Measurements from ENCODE around the gene OR13A1. TPM values are rescaled to one million over a fixed set of nuclear protein-coding genes. Genes with fewer than 3 reads are reported as not detected.
"Not testable (repeated sequence)": the region's sequence is repeated elsewhere in the genome, so short reads cannot be mapped to it uniquely, and the experiment has no call there.

The OR13A1 gene, protein sequence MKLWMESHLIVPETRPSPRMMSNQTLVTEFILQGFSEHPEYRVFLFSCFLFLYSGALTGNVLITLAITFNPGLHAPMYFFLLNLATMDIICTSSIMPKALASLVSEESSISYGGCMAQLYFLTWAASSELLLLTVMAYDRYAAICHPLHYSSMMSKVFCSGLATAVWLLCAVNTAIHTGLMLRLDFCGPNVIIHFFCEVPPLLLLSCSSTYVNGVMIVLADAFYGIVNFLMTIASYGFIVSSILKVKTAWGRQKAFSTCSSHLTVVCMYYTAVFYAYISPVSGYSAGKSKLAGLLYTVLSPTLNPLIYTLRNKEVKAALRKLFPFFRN
- not detected in 2 replicates for total RNA-seq

DNA sequence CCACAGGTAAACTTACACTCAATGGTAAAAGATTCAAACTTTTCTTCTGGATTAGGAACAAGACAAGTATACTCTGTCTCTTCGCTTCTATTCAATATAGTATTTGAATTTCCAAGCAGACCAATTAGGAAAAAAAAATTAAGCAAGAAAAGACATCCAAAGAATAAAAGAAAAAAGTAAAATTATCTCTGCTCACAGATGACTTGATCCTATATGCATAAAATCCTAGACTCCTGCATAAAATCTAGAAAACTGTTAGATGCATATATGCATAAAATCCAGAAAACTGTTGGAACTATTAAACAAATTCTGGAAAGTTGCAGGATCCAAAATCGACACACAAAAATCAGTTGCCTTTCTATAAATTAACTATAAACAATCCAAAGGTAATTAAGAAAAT is at the start of gene OR13A1:
Gene OR13A1 (minus strand): TSS at position 101 of the 400 bp plus-strand sequence. CDS start 11,186 bp downstream, outside the sequence.
- H3K27me3 Mint-ChIP-seq (ENCODE audit: insufficient read depth) = peaks cover 38% of the 10 kb centered on the region
- H3K27ac Mint-ChIP-seq = no peak within 1 kb of the TSS
- H3K4me1 Mint-ChIP-seq (ENCODE audit: low read depth) = no peaks in the 10 kb centered on the region
- no peak for DNase-seq (ENCODE audit: low spot score)
- H3K4me3 Mint-ChIP-seq = no peak within 1 kb of the TSS
- H3K36me3 Mint-ChIP-seq (ENCODE audit: low read depth) = no peaks in the 10 kb centered on the region
- intact Hi-C loops (cut with micrococcal nuclease) = no loop called here
- H3K9me3 Mint-ChIP-seq = peaks cover 24% of the 10 kb centered on the region

DNA sequence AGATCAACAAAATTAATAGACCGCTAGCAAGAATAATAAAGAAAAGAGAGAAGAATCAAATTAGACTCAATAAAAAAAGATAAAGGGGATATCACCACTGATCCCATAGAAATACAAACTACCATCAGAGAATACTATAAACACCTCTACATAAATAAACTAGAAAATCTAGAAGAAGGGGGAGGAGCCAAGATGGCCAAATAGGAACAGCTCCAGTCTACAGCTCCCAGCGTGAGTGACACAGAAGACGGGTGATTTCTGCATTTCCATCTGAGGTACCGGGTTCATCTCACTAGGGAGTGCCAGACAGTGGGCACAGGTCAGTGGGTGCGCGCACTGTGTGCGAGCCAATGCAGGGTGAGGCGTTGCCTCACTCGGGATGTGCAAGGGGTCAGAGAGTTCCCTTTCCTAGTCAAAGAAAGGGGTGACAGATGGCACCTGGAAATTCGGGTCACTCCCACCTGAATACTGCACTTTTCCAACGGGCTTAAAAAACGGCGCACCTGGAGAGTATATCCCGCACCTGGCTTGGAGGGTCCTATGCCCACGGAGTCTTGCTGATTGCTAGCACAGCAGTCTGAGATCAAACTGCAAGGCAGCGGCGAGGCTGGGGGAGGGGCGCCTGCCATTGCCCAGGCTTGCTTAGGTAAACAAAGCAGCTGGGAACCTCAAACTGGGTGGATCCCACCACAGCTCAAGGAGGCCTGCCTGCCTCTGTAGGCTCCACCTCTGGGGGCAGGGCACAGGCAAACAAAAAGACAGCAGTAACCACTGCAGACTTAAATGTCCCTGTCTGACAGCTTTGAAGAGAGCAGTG is 46.8 kb upstream of the OR13A1 start:
- DNase-seq (ENCODE audit: low spot score) = peak; percentile 24
- H3K9me3 Mint-ChIP-seq; intact Hi-C loops (cut with micrococcal nuclease); H3K27ac Mint-ChIP-seq; H3K4me3 Mint-ChIP-seq: not testable (repeated sequence)
- Mint-ChIP-seq H3K36me3 (ENCODE audit: low read depth) (peaks cover 10% of the 10 kb centered on the region), H3K27me3 (ENCODE audit: insufficient read depth) (peaks cover 52% of the 10 kb centered on the region), H3K4me1 (ENCODE audit: low read depth) (peaks cover 20% of the 10 kb centered on the region)

DNA sequence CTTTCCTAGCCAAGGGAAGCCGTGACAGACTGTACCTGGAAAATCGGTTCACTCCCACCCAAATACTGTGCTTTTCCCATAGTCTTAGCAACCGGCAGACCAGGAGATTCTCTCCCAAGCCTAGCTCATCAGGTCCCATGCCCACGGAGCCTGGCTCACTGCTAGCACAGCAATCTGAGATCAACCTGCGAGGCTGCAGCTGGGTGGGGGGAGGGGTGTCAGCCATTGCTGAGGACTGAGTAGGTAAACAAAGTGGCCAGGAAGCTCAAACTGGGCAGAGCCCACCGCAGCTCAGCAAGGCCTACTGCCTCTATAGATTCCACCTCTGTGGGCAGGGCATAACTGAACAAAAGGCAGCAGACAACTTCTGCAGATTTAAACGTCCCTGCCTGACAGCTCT is 43.6 kb upstream of the OR13A1 start:
- H3K4me3 Mint-ChIP-seq; H3K9me3 Mint-ChIP-seq; H3K27ac Mint-ChIP-seq; intact Hi-C loops (cut with micrococcal nuclease); DNase-seq (ENCODE audit: low spot score): not testable (repeated sequence)
- peaks cover 35% of the 10 kb centered on the region for H3K27me3 Mint-ChIP-seq (ENCODE audit: insufficient read depth)
- H3K36me3 Mint-ChIP-seq (ENCODE audit: low read depth) = peaks cover 10% of the 10 kb centered on the region
- H3K4me1 Mint-ChIP-seq (ENCODE audit: low read depth) = peaks cover 32% of the 10 kb centered on the region

DNA sequence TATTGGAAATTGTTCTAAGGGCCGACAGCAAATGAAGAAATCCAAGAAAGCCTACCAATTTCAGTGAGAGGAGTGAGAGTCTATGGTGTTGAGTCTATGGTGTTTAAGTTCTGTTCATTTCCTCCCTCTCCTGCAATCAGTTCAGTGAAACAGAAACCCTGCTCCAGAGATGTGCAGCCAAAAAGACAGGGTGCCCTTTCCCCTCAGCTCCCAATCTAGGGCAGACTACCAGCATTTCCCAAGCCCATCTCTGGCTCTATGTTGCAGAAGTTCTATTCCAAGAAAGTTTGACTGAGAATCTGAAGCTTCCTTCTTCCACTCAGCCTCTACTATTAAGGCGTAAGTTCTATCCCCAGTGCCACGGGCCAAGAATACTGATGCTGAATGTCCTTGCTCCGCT is 40.1 kb upstream of the OR13A1 start:
- no peak overlapping the region for H3K27ac Mint-ChIP-seq
- intact Hi-C loops (cut with micrococcal nuclease) = no loop called here
- no peak overlapping the region for H3K4me3 Mint-ChIP-seq
- peaks cover 15% of the 10 kb centered on the region for H3K27me3 Mint-ChIP-seq (ENCODE audit: insufficient read depth)
- H3K4me1 Mint-ChIP-seq (ENCODE audit: low read depth) = peaks cover 43% of the 10 kb centered on the region
- peaks cover 5% of the 10 kb centered on the region for H3K9me3 Mint-ChIP-seq
- H3K36me3 Mint-ChIP-seq (ENCODE audit: low read depth) = peaks cover 2% of the 10 kb centered on the region
- no peak for DNase-seq (ENCODE audit: low spot score)

DNA sequence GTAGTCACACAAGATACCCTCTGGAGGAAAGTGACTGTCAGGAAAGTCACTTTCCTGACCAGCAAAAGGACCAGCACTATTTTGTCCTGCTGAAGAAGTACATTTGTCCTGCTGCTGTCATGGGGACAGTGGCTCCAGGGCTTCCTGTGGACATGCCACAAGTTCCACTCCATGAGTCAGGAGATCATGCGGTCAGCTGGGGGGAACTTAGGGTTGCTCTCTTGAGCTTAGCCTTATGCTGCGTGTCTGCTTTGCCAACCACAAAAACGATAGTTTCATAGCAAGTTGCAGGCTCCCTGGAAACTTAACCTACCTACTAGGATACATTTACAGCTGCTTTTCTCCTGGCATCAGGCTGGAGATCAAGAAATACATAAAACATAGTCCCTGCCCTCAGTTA is 38.9 kb upstream of the OR13A1 start:
- Mint-ChIP-seq H3K4me1 (ENCODE audit: low read depth) (peaks cover 43% of the 10 kb centered on the region), H3K36me3 (ENCODE audit: low read depth) (no peaks in the 10 kb centered on the region), H3K9me3 (peaks cover under 1% of the 10 kb centered on the region), H3K4me3 (no peak overlapping the region), H3K27ac (no peak overlapping the region), H3K27me3 (ENCODE audit: insufficient read depth) (peaks cover 6% of the 10 kb centered on the region)
- intact Hi-C loops (cut with micrococcal nuclease) = no loop called here
- DNase-seq (ENCODE audit: low spot score) = no peak

DNA sequence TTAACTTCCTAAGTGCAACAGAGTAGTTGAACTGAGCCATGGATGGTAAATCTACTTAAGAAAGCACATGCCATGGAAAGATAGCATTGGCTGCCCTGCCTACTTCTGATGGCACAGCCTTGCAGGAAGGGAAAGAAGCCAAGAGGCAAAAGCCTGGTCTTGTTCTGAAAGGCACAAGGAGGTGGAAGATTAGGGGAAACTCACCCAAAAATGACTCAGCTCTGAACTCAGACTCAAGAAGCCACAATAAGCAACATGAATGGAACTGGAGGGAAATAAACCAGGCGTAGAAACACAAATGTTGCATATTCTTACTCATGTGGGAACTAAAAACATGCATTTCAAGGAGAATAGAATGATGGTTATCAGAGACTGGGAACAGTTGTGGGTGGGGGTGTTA is 37.8 kb upstream of the OR13A1 start:
- H3K27ac Mint-ChIP-seq = peak overlapping the region; percentile 56
- H3K36me3 Mint-ChIP-seq (ENCODE audit: low read depth) = no peaks in the 10 kb centered on the region
- DNase-seq (ENCODE audit: low spot score) = no peak
- no peak overlapping the region for H3K4me3 Mint-ChIP-seq
- H3K27me3 Mint-ChIP-seq (ENCODE audit: insufficient read depth) = peaks cover 8% of the 10 kb centered on the region
- peaks cover 7% of the 10 kb centered on the region for H3K9me3 Mint-ChIP-seq
- H3K4me1 Mint-ChIP-seq (ENCODE audit: low read depth) = peaks cover 42% of the 10 kb centered on the region
- intact Hi-C loops (cut with micrococcal nuclease) = loop anchor here (1.0 to 2.0 kb wide), 4 partner anchors 20 to 117 kb away; no protein-coding TSS in a partner anchor

DNA sequence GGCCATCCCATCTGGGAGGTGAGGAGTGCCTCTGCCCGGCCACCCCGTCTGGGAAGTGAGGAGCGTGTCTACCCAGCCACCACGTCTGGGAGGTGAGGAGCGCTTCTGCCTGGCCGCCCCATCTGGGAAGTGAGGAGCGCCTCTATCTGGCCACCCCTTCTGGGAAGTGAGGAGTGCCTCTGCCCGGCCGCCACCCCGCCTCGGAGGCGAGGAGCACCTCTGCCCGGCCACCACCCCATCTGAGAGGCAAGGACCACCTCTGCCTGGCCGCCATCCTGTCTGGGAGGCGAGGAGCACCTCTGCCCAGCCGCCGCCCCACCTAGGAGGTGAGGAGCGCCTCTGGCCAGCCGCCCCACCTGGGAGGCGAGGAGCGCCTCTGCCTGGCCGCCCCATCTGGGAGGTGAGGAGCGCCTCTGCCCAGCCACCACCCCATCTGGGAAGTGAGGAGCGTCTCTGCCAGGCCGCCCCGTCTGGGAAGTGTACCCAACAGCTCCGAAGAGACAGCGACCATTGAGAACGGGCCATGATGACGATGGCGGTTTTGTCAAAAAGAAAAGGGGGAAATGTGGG is 32.9 kb upstream of the OR13A1 start:
- H3K27ac Mint-ChIP-seq; DNase-seq (ENCODE audit: low spot score): not testable (repeated sequence)
- peaks cover 11% of the 10 kb centered on the region for H3K27me3 Mint-ChIP-seq (ENCODE audit: insufficient read depth)

DNA sequence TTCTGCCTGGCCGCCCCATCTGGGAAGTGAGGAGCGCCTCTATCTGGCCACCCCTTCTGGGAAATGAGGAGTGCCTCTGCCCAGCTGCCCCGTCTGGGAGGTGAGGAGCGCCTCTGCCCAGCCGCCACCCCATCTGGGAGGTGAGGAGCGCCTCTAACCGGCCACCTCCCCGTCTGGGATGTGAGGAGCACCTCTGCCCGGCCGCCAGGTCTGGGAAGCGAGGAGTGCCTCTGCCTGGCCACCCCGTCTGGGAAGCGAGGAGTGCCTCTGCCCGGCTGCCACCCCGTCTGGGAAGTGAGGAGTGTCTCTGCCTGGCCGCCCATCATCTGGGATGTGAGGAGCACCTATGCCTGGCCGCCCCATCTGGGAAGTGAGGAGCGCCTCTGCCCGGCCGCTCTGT is 32.1 kb upstream of the OR13A1 start:
- H3K4me3 Mint-ChIP-seq; intact Hi-C loops (cut with micrococcal nuclease); DNase-seq (ENCODE audit: low spot score); H3K36me3 Mint-ChIP-seq (ENCODE audit: low read depth); H3K27ac Mint-ChIP-seq; H3K4me1 Mint-ChIP-seq (ENCODE audit: low read depth): not testable (repeated sequence)
- Mint-ChIP-seq H3K9me3 (peaks cover 13% of the 10 kb centered on the region), H3K27me3 (ENCODE audit: insufficient read depth) (peaks cover 11% of the 10 kb centered on the region)

More for the DNA sequence above, 32.9 kb upstream of the OR13A1 start:
- H3K36me3 Mint-ChIP-seq (ENCODE audit: low read depth); intact Hi-C loops (cut with micrococcal nuclease); H3K4me3 Mint-ChIP-seq: not testable (repeated sequence)
- H3K4me1 Mint-ChIP-seq (ENCODE audit: low read depth) = peaks cover 14% of the 10 kb centered on the region
- peaks cover 13% of the 10 kb centered on the region for H3K9me3 Mint-ChIP-seq

DNA sequence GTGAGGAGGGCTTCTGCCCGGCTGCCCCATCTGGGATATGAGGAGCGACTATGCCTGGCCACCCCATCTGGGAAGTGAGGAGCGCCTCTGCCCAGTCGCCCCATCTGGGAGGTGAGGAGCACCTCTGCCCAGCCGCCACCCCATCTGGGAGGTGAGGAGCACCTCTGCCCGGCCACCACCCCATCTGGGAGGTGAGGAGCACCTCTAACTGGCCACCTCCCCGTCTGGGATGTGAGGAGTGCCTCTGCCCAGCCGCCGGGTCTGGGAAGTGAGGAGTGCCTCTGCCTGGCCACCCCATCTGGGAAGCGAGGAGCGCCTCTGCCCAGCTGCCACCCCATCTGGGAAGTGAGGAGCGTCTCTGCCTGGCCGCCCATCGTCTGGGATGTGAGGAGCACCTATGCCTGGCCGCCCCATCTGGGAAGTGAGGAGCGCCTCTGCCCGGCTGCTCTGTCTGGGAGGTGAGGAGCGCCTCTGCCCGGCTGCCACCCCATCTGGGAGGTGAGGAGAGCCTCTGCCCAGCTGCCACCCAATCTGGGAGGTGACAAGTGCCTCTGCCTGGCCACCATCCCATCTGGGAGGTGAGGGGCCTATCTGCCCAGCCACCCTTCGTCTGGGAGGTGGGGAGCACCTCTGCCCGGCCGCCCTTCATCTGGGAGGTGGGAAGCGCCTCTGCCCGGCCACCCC is 31.4 kb upstream of the OR13A1 start:
- H3K4me1 Mint-ChIP-seq (ENCODE audit: low read depth); intact Hi-C loops (cut with micrococcal nuclease); DNase-seq (ENCODE audit: low spot score); H3K4me3 Mint-ChIP-seq; H3K27ac Mint-ChIP-seq; H3K36me3 Mint-ChIP-seq (ENCODE audit: low read depth): not testable (repeated sequence)
- peaks cover 11% of the 10 kb centered on the region for H3K27me3 Mint-ChIP-seq (ENCODE audit: insufficient read depth)
- peaks cover 13% of the 10 kb centered on the region for H3K9me3 Mint-ChIP-seq

DNA sequence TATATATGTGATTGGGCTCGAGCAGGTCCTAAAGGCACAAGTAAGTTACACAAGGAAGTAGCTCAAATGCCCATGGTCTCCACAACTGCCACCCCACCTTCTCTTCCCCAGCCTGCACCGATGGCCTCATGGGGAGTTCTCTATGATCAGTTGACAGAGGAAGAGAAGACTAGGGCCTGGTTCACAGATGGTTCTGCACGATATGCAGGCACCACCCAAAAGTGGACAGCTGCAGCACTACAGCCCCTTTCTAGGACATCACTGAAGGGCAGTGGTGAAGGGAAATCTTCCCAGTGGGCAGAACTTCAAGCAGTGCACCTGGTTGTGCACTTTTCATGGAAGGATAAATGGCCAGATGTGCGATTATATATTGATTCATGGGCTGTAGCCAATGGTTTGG is 25.0 kb upstream of the OR13A1 start:
- H3K27me3 Mint-ChIP-seq (ENCODE audit: insufficient read depth); H3K4me1 Mint-ChIP-seq (ENCODE audit: low read depth); H3K27ac Mint-ChIP-seq; DNase-seq (ENCODE audit: low spot score); intact Hi-C loops (cut with micrococcal nuclease); H3K36me3 Mint-ChIP-seq (ENCODE audit: low read depth); H3K4me3 Mint-ChIP-seq: not testable (repeated sequence)
- peaks cover 12% of the 10 kb centered on the region for H3K9me3 Mint-ChIP-seq

DNA sequence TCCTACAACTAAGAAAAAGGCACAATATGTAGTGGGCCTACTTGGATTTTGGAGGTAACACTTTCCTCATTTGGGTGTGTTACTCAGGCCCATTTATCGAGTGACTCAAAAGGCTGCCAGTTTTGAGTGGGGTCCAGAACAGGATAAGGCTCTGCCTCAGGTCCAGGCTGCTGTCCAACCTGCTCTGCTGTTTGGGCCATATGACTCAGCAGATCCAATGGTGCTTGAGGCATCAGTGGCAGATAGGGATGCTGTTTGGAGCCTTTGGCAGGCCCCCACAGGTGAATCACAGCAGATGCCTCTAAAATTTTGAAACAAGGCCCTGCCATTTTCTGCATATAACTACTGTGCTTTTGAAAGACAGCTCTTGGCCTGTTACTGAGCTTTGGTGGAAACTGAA is 24.5 kb upstream of the OR13A1 start:
- Mint-ChIP-seq H3K4me3 (no peak overlapping the region), H3K36me3 (ENCODE audit: low read depth) (no peaks in the 10 kb centered on the region), H3K27me3 (ENCODE audit: insufficient read depth) (peaks cover 11% of the 10 kb centered on the region), H3K27ac (no peak overlapping the region), H3K9me3 (peaks cover 12% of the 10 kb centered on the region), H3K4me1 (ENCODE audit: low read depth) (no peaks in the 10 kb centered on the region)
- intact Hi-C loops (cut with micrococcal nuclease) = no loop called here
- DNase-seq (ENCODE audit: low spot score) = no peak

DNA sequence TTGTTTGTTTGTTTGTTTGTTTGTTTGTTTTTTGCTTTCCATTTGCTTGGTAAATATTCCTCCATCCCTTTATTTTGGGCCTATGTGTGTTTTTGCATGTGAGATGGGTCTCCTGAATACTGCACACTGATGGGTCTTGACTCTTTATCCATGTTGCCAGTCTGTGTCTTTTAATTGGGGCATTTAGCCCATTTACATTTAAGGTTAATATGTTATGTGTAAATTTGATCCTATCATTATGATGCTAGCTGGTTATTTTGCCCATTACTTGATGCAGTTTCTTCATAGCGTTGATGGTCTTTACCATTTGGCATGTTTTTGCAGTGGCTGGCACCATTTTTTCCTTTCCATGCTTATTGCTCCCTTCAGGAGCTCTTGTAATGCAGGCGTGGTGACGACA is 16.4 kb upstream of the OR13A1 start:
- DNase-seq (ENCODE audit: low spot score); H3K27ac Mint-ChIP-seq; H3K36me3 Mint-ChIP-seq (ENCODE audit: low read depth); intact Hi-C loops (cut with micrococcal nuclease); H3K4me3 Mint-ChIP-seq; H3K4me1 Mint-ChIP-seq (ENCODE audit: low read depth): not testable (repeated sequence)
- H3K27me3 Mint-ChIP-seq (ENCODE audit: insufficient read depth) = peaks cover 33% of the 10 kb centered on the region
- H3K9me3 Mint-ChIP-seq = peaks cover 15% of the 10 kb centered on the region

Measured in activated T-helper 1 cell treated with anti-CD3 and anti-CD28 coated beads, Interleukin-12 subunit alpha, Interleukin-12 subunit beta, Interleukin-2, Interleukin-4 antibody, amounts not matched to agents 30 ng/mL and 10 ng/mL and 1 ng/mL, durations not matched to agents 14 hours and 24 hours and 36 hours (primary cell).